ENCODE results near the gene ADCY7.

The ADCY7 gene

GRCh38 chr16:50314665-50315064, 48.3 kb downstream of the ADCY7 start:
- no peak overlapping the region for H2BK15ac ChIP-seq (ENCODE audit: low read depth, poor library complexity, severe bottlenecking)
- H3K9me3 ChIP-seq (ENCODE audit: control insufficient read depth, low read length) = no peaks in the 10 kb centered on the region
- H2AFZ ChIP-seq (ENCODE audit: low read depth, low read length) = no peak overlapping the region
- H3K4me3 ChIP-seq (ENCODE audit: insufficient read depth in 1 of 2, low read depth in 1 of 2, low read length in 2 of 2) = no peak overlapping the region
- no peaks in the 10 kb centered on the region for H3K27me3 ChIP-seq (ENCODE audit: control insufficient read depth in 1 of 2, insufficient read depth in 1 of 2, low read length in 2 of 2)
- no peak for DNase-seq
- H3K4me2 ChIP-seq (ENCODE audit: low read length, poor library complexity, severe bottlenecking) = no peak overlapping the region
- no peak overlapping the region for H4K8ac ChIP-seq (ENCODE audit: low read length)
- H3K27ac ChIP-seq (ENCODE audit: low read length, poor library complexity, severe bottlenecking) = no peak overlapping the region
- H3K18ac ChIP-seq (ENCODE audit: low read depth in 1 of 2, low read length in 2 of 2) = no peak overlapping the region
- H2BK120ac ChIP-seq (ENCODE audit: low read depth, low read length) = no peak overlapping the region
- no peak overlapping the region for H4K91ac ChIP-seq (ENCODE audit: low read length)
- no peak overlapping the region for H2BK12ac ChIP-seq (ENCODE audit: low read length in 2 of 2)
- no peak overlapping the region for H2BK5ac ChIP-seq (ENCODE audit: low read depth, low read length, poor library complexity, severe bottlenecking)
- H3K9ac ChIP-seq (ENCODE audit: low read length) = no peak overlapping the region
- 96% methylated on average over 7 of the region's 8 CpGs for WGBS
- H2AK5ac ChIP-seq (ENCODE audit: low read length, severe bottlenecking) = no peak overlapping the region
- H3K4me1 ChIP-seq (ENCODE audit: control insufficient read depth, insufficient read depth, low read depth, low read length) = peaks cover 17% of the 10 kb centered on the region
- H3K14ac ChIP-seq (ENCODE audit: low read length in 2 of 2) = no peak overlapping the region
- no peak overlapping the region for H3K23ac ChIP-seq (ENCODE audit: low read length in 2 of 2)
- H3K4ac ChIP-seq (ENCODE audit: low read depth in 1 of 2, low read length in 2 of 2) = no peak overlapping the region
- peaks cover 2% of the 10 kb centered on the region for H3K79me1 ChIP-seq (replicated peaks; ENCODE audit: low read length, poor library complexity, severe bottlenecking)
- peaks cover 46 to 71% of the 10 kb centered on the region in 2 experiments for H3K36me3 ChIP-seq (ENCODE audit: control insufficient read depth in 1 of 2, insufficient read depth in 2 of 2, low read depth in 1 of 2, low read length in 2 of 2)

- no peak overlapping the region for H4K91ac ChIP-seq (ENCODE audit: low read length)
- no peak overlapping the region for H3K18ac ChIP-seq (ENCODE audit: low read depth in 1 of 2, low read length in 2 of 2)
- no peak overlapping the region for H4K8ac ChIP-seq (ENCODE audit: low read length)
- H2BK15ac ChIP-seq (ENCODE audit: low read depth, poor library complexity, severe bottlenecking) = no peak overlapping the region
- no peak overlapping the region for H2BK5ac ChIP-seq (ENCODE audit: low read depth, low read length, poor library complexity, severe bottlenecking)
- H3K9me3 ChIP-seq (ENCODE audit: control insufficient read depth, low read length) = no peaks in the 10 kb centered on the region
- H3K4me2 ChIP-seq (ENCODE audit: low read length, poor library complexity, severe bottlenecking) = no peak overlapping the region
- no peak overlapping the region for H2BK12ac ChIP-seq (ENCODE audit: low read length in 2 of 2)
- no peak overlapping the region for H2AFZ ChIP-seq (ENCODE audit: low read depth, low read length)
- H3K14ac ChIP-seq (ENCODE audit: low read length in 2 of 2) = no peak overlapping the region
- WGBS = 94% methylated on average over 15 of the region's 15 CpGs
- H3K4me1 ChIP-seq (ENCODE audit: control insufficient read depth, insufficient read depth, low read depth, low read length) = peaks cover 17% of the 10 kb centered on the region
- peak overlapping the region; percentile 0 for H3K27ac ChIP-seq (ENCODE audit: low read length, poor library complexity, severe bottlenecking)
- H3K4ac ChIP-seq (ENCODE audit: low read depth in 1 of 2, low read length in 2 of 2) = no peak overlapping the region
- H3K79me1 ChIP-seq (replicated peaks; ENCODE audit: low read length, poor library complexity, severe bottlenecking) = peaks cover 2% of the 10 kb centered on the region
- H2BK120ac ChIP-seq (ENCODE audit: low read depth, low read length) = no peak overlapping the region
- no peak overlapping the region for H3K4me3 ChIP-seq (ENCODE audit: insufficient read depth in 1 of 2, low read depth in 1 of 2, low read length in 2 of 2)
- DNase-seq = no peak
- no peak overlapping the region for H3K9ac ChIP-seq (ENCODE audit: low read length)
- no peak overlapping the region for H2AK5ac ChIP-seq (ENCODE audit: low read length, severe bottlenecking)
- no peaks in the 10 kb centered on the region for H3K27me3 ChIP-seq (ENCODE audit: control insufficient read depth in 1 of 2, insufficient read depth in 1 of 2, low read length in 2 of 2)
- H3K36me3 ChIP-seq (ENCODE audit: control insufficient read depth in 1 of 2, insufficient read depth in 2 of 2, low read depth in 1 of 2, low read length in 2 of 2) = peaks cover 49 to 79% of the 10 kb centered on the region in 2 experiments
- H3K23ac ChIP-seq (ENCODE audit: low read length in 2 of 2) = no peak overlapping the region
Observed at GRCh38 chr16:50315346-50315997, 49.1 kb downstream of the ADCY7 start.

GRCh38 chr16:50316102-50316847, 49.9 kb downstream of the ADCY7 start:
- no peak overlapping the region for H4K91ac ChIP-seq (ENCODE audit: low read length)
- H2BK5ac ChIP-seq (ENCODE audit: low read depth, low read length, poor library complexity, severe bottlenecking) = peak overlapping the region; percentile 36
- peak overlapping the region; percentile 9 for H3K27ac ChIP-seq (ENCODE audit: low read length, poor library complexity, severe bottlenecking)
- no peaks in the 10 kb centered on the region for H3K27me3 ChIP-seq (ENCODE audit: control insufficient read depth in 1 of 2, insufficient read depth in 1 of 2, low read length in 2 of 2)
- H2BK15ac ChIP-seq (ENCODE audit: low read depth, poor library complexity, severe bottlenecking) = no peak overlapping the region
- no peaks in the 10 kb centered on the region for H3K9me3 ChIP-seq (ENCODE audit: control insufficient read depth, low read length)
- no peak overlapping the region for H2BK12ac ChIP-seq (ENCODE audit: low read length in 2 of 2)
- H2AK5ac ChIP-seq (ENCODE audit: low read length, severe bottlenecking) = no peak overlapping the region
- H2BK120ac ChIP-seq (ENCODE audit: low read depth, low read length) = no peak overlapping the region
- H3K9ac ChIP-seq (ENCODE audit: low read length) = no peak overlapping the region
- WGBS = 93% methylated on average over 11 of the region's 12 CpGs
- H3K79me1 ChIP-seq (replicated peaks; ENCODE audit: low read length, poor library complexity, severe bottlenecking) = peaks cover 2% of the 10 kb centered on the region
- no peak overlapping the region for H3K4me3 ChIP-seq (ENCODE audit: insufficient read depth in 1 of 2, low read depth in 1 of 2, low read length in 2 of 2)
- H4K8ac ChIP-seq (ENCODE audit: low read length) = no peak overlapping the region
- H3K36me3 ChIP-seq (ENCODE audit: control insufficient read depth in 1 of 2, insufficient read depth in 2 of 2, low read depth in 1 of 2, low read length in 2 of 2) = peaks cover 51 to 86% of the 10 kb centered on the region in 2 experiments
- no peak overlapping the region for H2AFZ ChIP-seq (ENCODE audit: low read depth, low read length)
- H3K4ac ChIP-seq (ENCODE audit: low read depth in 1 of 2, low read length in 2 of 2) = no peak overlapping the region
- H3K23ac ChIP-seq (ENCODE audit: low read length in 2 of 2) = no peak overlapping the region
- H3K14ac ChIP-seq (ENCODE audit: low read length in 2 of 2) = no peak overlapping the region
- peaks cover 17% of the 10 kb centered on the region for H3K4me1 ChIP-seq (ENCODE audit: control insufficient read depth, insufficient read depth, low read depth, low read length)
- H3K4me2 ChIP-seq (ENCODE audit: low read length, poor library complexity, severe bottlenecking) = peak overlapping the region; percentile 3
- DNase-seq = no peak
- no peak overlapping the region for H3K18ac ChIP-seq (ENCODE audit: low read depth in 1 of 2, low read length in 2 of 2)

GRCh38 chr16:50316848-50317630, 50.7 kb downstream of the ADCY7 start:
- H3K18ac ChIP-seq (ENCODE audit: low read depth in 1 of 2, low read length in 2 of 2) = no peak overlapping the region
- H3K27ac ChIP-seq (ENCODE audit: low read length, poor library complexity, severe bottlenecking) = no peak overlapping the region
- no peaks in the 10 kb centered on the region for H3K27me3 ChIP-seq (ENCODE audit: control insufficient read depth in 1 of 2, insufficient read depth in 1 of 2, low read length in 2 of 2)
- no peak overlapping the region for H3K4ac ChIP-seq (ENCODE audit: low read depth in 1 of 2, low read length in 2 of 2)
- H2BK12ac ChIP-seq (ENCODE audit: low read length in 2 of 2) = no peak overlapping the region
- H2AK5ac ChIP-seq (ENCODE audit: low read length, severe bottlenecking) = no peak overlapping the region
- no peaks in the 10 kb centered on the region for H3K9me3 ChIP-seq (ENCODE audit: control insufficient read depth, low read length)
- H3K36me3 ChIP-seq (ENCODE audit: control insufficient read depth in 1 of 2, insufficient read depth in 2 of 2, low read depth in 1 of 2, low read length in 2 of 2) = peaks cover 47 to 90% of the 10 kb centered on the region in 2 experiments
- H3K79me1 ChIP-seq (replicated peaks; ENCODE audit: low read length, poor library complexity, severe bottlenecking) = peaks cover 2% of the 10 kb centered on the region
- no peak overlapping the region for H3K4me3 ChIP-seq (ENCODE audit: insufficient read depth in 1 of 2, low read depth in 1 of 2, low read length in 2 of 2)
- no peak overlapping the region for H3K4me2 ChIP-seq (ENCODE audit: low read length, poor library complexity, severe bottlenecking)
- no peak for DNase-seq
- H3K14ac ChIP-seq (ENCODE audit: low read length in 2 of 2) = no peak overlapping the region
- H4K8ac ChIP-seq (ENCODE audit: low read length) = no peak overlapping the region
- H2BK15ac ChIP-seq (ENCODE audit: low read depth, poor library complexity, severe bottlenecking) = no peak overlapping the region
- no peak overlapping the region for H4K91ac ChIP-seq (ENCODE audit: low read length)
- over 99% methylated on average over 9 of the region's 10 CpGs for WGBS
- H3K4me1 ChIP-seq (ENCODE audit: control insufficient read depth, insufficient read depth, low read depth, low read length) = peaks cover 17% of the 10 kb centered on the region
- no peak overlapping the region for H3K23ac ChIP-seq (ENCODE audit: low read length in 2 of 2)
- no peak overlapping the region for H2AFZ ChIP-seq (ENCODE audit: low read depth, low read length)
- no peak overlapping the region for H2BK120ac ChIP-seq (ENCODE audit: low read depth, low read length)
- H3K9ac ChIP-seq (ENCODE audit: low read length) = no peak overlapping the region
- H2BK5ac ChIP-seq (ENCODE audit: low read depth, low read length, poor library complexity, severe bottlenecking) = no peak overlapping the region
